HEK293T (cell line): Measurements from ENCODE around the gene NAIF1.

Experiments used
- ARNT ChIP-seq: fragments of 450-650 bp; IDR thresholded peaks from 2 replicates; pipeline ENCODE4 v1.6.1; 2017; ENCODE audit warnings: mild to moderate bottlenecking
- FOXM1 ChIP-seq: fragments of 450-650 bp; IDR thresholded peaks from 2 replicates; pipeline ENCODE4 v1.6.1; 2017; ENCODE audit warnings: mild to moderate bottlenecking, borderline replicate concordance
- SP1 ChIP-seq: fragments of 450-650 bp; IDR thresholded peaks from 2 replicates; pipeline ENCODE4 v1.6.1; 2017
- SUZ12 ChIP-seq: fragments of 450-650 bp; IDR thresholded peaks from 2 replicates; pipeline ENCODE4 v1.6.1; 2016; ENCODE audit warnings: mild to moderate bottlenecking
- ZNF384 ChIP-seq: fragments of 450-650 bp; IDR thresholded peaks from 2 replicates; pipeline ENCODE4 v1.6.1; 2016
- TF ChIP-seq, protein P1 (sequence below): fragments of 450-650 bp; IDR thresholded peaks from 2 replicates; pipeline ENCODE4 v1.6.1; 2016

DNA sequence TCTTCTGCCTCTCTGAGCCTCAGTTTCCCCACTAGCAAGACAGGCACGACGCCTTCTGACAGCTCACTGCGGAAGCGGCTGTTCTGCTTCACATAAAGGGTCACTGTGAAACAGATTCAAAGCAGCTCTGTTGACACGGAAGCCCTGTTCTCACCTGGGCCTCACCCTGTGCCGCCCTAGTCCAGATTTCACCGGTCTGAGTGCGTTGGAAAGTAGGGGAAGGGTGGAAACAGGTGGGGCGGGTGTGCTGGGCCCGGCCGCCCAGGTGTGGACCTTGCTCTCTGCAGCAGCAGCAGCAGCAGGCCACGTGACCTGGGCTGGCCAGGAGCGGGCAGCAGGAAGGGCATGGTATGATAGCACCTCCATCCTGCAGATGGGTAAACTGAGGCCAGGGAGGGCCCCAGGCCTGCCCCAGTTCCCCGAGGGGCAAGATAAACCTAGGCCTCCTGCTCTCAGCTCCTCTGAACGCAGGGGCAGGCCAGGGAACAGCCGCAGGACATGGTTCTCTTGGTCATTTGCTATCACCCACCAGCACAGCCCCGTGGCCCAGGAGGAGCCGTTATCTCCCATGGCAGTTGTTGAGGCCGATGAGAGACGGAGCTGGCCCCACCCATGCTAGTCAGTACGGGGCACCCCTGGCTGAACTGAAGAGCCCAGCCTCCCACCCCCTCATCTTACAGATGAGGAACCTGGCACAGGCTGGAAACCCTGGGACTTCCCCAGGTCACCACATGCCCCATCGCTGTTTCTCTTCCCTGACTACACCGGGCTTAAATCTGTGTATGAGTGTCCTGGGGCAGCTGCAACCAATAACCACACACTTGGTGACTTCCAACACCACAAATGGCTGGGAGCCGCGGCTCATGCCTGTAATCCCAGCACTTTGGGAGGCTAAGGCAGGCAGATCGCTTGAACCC is 48.3 kb upstream of the NAIF1 start:
- TF ChIP-seq FOXM1 (no peak), ARNT (no peak), SUZ12 (no peak), SP1 (no peak), ZNF384 (no peak)
- TF ChIP-seq, protein P1, sequence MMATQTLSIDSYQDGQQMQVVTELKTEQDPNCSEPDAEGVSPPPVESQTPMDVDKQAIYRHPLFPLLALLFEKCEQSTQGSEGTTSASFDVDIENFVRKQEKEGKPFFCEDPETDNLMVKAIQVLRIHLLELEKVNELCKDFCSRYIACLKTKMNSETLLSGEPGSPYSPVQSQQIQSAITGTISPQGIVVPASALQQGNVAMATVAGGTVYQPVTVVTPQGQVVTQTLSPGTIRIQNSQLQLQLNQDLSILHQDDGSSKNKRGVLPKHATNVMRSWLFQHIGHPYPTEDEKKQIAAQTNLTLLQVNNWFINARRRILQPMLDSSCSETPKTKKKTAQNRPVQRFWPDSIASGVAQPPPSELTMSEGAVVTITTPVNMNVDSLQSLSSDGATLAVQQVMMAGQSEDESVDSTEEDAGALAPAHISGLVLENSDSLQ: no peak
